CD4-positive, alpha-beta T cell treated with Interleukin-15 for 4 hours (primary cell): ENCODE results near the gene AATF.

Experiments
- DNase-seq: peaks from one replicate; pipeline ENCODE4 v3.0.0-alpha.2; 2020; ENCODE audit warnings: low spot score

AATF gene

DNA sequence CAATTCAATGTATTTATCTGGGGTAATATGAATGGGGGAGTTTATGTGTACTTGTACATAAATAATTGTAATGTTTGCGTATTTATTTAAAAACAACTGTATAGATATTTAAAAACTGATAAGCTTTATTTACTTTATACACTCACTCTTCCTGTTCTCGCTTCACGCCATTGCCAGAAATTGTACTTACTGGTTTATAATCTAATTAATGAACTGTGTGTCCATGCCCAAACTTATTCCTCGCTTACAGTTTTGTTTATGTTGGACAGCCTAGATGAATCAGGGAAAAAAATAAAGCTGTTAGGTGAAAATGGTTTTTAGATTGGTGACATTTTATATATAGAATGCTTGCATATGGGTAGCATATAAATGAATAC lies 30.8 kb downstream of the AATF start:
- DNase-seq = no peak

DNA sequence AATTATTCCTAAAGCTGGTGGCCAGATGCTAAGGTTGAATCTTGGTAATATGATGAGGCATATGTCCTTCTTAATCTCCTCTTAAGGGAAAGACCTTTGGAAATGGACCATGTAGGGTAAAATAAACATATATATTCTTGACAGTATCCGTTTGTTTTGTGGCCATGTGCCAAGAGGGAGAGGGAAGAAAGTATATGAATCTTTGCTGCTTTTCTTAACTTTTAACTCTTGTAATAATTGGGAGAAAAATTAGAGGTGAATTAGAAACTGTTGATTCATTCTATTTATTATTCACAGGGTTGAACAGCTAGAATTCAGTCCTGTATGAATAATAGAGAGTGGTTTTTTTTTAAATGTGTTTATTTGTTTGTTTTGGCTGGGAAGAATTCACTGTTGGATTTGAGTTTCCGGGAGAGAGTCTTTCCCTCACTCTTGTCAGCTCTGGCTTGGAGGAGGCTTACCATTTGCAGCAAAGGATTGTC lies 31.6 kb downstream of the AATF start:
- DNase-seq = no peak

GRCh38 chr17:36983618-36984017 lies 34.9 kb downstream of the AATF start:
- DNase-seq = no peak

DNA sequence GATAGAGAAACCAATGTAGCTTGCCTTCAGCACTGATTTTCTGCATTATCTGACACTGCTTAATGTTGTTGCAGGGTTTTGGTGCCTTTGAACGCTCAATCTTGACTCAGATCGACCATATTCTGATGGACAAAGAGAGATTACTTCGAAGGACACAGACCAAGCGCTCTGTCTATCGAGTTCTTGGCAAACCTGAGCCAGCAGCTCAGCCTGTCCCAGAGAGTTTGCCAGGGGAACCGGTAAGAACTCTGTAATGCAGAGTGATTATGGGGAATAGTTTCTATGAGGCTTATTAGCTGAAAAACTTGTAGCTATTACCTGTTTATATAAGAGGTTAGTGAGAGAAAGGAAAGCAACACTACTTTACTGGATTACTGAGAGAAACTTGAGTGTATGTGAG lies 40.4 kb downstream of the AATF start:
- DNase-seq = no peak

- no peak for DNase-seq
Measured at GRCh38 chr17:36992701-36993100, 43.9 kb downstream of the AATF start.

- DNase-seq = no peak
Measured at GRCh38 chr17:36993227-36993626, 44.5 kb downstream of the AATF start.

DNA sequence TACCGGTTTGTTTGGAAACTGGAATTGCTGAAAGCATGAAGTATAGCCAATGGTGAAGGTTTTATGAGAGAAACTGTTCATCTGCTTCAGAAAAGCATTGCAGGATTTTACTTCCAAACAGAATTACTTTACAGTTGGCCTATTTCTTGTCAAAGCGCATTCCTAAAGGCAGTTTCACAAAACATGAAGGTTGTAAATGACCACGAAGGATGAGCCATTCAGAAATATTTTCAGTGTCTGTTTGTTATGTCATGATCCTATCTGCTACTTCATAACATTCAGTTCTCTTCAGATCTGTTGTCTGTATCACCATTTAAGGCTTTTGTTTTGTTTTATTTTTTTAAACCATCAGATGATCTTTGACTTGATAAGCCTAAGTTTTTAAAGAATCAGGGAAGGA lies 45.7 kb downstream of the AATF start:
- no peak for DNase-seq

GRCh38 chr17:36999471-36999870 lies 50.7 kb downstream of the AATF start:
- no peak for DNase-seq

DNA sequence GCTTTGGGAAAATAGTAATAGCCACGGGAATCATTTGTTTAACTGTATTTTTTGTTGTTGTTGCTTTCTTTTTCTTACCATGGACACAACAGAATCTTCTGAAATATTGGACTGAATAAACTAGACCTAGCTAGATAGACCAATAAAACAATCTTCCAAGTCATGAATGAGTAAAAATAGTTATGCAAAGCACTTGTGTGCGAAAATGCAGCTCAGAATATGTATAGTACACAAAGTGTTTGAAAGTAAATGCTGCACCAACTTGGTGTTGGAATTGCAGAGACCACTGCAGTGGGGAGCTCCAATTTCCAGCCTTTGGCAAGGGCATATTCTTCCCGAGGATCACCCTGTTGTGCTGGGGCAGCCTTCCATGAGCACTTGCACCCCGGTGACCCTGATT lies 68.0 kb downstream of the AATF start:
- DNase-seq = no peak

GRCh38 chr17:37017404-37017803 lies 68.7 kb downstream of the AATF start:
- DNase-seq = no peak

DNA sequence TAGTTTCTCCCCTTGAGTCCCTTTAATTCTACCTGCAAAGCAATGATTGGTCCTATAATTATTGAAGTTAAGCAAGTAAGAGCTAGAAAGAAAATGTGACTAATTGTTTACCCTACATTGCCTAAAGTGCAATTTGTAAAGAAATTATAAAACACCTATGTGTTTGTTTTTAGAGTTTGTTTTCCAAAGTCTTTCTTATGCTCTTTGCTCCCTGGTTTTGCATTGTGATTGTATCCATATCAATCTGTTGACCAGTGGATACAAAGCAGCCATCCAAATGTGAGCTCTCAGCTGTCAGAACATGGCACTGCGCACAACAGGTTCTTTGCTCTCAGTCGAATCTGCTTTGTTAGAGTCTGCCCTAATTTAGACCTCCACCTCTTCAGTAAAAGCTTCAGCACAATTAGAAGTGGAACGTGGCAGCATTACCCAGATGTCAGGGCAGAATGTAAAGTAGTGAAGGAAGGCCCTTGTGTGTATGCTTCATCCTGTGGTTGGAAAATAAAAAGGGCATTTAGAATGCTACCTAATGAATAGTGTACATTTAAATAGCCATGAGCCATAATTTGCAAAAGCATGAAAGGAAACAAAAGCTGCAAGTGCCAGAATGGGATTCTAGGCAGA lies 70.5 kb downstream of the AATF start:
- no peak for DNase-seq

- no peak for DNase-seq
Measured at GRCh38 chr17:37019741-37020129, 71.0 kb downstream of the AATF start.

DNA sequence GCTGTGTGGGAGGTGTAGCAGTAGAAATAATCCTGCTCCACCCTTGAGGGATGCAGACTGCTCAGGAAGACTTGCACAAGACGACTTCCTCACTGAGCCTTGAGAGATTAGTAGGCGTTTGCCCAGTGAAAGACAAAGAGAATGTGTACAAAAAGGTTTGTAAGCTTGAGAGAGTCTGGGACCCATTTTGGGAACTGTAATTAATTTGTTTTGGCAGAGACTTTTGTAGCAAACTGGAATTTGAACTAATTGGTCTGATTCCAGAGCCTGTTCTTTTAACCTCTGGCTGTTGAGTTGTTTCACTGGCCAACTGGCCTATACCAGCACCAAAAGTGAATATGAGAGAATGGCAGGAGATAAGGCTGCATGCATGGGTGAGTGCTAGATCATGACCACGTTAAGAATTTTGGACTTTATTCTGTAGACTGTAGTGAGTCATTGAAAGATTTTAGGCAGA lies 75.5 kb downstream of the AATF start:
- DNase-seq = no peak

- DNase-seq = no peak
Measured at GRCh38 chr17:37025238-37025637, 76.5 kb downstream of the AATF start.

DNA sequence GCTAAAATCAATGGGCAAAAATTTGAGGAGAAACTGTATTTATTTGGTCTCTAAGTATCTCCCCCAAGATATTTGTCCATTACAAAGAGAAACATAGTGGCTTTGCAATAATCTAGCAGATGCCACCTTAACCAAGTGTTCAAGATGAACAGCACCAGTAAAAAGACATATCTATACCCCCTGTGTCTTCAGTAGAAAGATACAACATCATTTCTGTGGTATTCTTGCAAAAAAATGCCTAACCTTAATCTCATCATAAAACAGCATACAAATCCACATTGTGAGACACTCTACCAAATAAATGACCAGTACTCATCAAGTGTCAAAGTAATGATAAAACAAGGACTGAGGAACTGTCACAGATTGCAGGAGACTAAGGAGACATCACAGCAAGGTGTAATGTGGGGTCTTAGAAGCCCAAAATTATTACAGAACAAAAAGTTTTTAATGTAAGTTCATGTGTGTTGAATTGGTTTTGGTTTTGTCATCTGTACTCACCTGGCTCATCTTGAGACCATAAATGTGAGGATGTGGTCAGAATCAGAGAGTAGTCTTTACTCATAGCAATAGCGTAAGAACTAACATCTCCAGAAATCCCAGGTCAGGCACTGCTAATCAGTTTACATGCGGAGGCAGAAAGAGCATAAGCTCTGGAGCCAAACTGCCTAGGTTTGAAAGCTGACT lies 77.2 kb downstream of the AATF start:
- DNase-seq = no peak

GRCh38 chr17:37026531-37026869 lies 77.7 kb downstream of the AATF start:
- no peak for DNase-seq

DNA sequence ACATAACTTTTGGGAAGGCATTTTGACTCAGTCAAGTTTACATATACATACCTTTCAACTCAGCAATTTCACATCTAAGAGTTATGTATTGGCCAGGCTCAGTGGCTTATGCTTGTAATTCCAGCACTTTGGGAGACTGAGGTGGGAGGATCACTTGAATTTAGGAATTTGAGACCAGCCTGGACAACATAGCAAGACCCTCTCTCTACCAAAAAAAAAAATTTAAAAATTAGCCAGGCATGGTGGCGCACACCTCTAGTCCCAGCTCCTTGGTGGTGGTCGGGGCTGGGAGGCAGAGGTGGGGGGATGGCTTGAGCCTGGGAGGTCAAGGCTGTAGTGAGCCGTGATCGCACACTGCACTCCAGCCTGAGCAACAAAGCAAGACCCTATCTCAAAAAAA lies 79.3 kb downstream of the AATF start:
- no peak for DNase-seq

DNA sequence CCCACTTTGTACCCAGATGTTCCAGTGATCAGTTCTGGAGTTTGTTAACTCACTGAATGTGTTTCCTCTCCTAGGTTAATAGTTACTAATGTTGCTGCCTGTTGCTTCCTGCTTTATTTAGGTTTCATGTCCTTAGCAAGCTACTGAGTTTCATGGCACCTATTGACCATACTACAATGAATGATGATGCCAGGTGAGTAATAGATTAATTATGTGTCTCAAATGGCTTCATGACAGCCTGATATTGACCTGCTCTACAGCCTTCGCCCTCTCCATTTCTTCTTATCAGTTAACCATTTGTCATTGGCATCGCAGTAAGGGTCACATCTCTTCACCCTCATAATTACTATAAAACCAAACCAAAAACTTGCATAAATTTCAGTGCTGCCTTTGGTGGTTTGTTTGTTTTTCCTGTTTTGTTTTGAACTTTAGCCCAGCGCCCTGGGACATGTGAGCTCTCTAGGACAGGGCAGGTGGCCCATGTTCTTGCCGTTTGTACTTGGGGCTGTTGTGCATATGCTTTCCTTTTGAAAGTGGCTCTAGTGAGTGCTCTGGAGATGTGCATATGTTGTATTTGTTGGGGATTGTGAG lies 82.8 kb downstream of the AATF start:
- no peak for DNase-seq

DNA sequence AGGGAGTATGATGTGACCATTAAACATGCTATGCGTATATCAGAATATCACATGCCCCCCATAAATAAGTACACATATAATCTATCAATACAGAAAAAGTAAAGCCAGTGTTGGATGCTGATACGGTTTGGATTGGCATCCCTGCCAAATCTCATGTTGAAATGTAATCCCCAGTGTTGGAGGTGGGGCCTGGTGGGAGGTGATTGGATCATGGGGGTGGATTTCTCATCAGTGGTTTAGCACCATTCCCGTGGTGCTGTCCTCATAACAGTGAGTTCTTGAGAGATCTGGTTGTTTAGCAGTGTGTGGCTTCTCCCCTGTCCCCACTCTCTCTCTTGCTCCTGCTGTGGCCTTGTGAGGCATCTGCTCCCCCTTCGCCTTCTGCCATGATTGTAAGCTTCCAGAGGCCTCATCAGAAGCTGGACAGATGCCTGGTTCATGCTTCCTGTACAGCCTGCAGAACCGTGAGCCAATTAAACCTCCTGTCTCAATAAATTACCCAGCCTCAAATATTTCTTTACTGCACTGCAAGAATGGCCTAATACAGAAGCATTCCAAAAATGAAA lies 88.9 kb downstream of the AATF start:
- DNase-seq = no peak

GRCh38 chr17:37039269-37039668 lies 90.5 kb downstream of the AATF start:
- no peak for DNase-seq

GRCh38 chr17:37041932-37042331 lies 93.2 kb downstream of the AATF start:
- no peak for DNase-seq

- no peak for DNase-seq
Measured at GRCh38 chr17:37043201-37043600, 94.4 kb downstream of the AATF start.

DNA sequence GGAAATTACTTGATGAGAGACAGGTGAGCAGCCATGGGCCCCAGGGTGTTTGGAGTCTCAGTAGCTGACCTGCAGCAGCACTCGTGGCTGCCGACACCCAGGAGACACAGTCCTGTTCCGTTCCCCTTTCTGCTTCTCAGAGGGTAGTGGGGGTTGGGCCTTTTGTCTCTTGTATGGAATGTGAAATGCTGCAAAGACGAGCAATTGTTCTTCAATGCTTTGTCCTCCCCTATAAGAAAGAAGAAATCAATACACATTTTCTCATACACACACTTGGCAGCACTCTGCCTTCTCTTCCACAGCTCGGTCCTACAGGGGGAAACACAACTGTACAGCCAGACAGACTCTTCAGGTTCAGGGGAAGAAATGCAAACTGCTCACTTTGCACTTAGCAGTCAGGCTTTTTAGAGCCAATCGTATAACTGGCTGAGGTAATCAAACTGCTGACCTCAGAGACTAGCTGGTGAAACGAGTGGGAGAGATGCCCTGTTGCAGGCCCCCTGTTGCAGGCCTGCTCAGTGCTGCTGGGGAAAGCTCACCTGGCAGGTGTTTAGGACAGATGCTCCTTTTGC lies 96.7 kb downstream of the AATF start:
- no peak for DNase-seq
